Measurements from ENCODE around the gene KIF2C. TPM values are rescaled to one million over a fixed set of nuclear protein-coding genes. Genes with fewer than 3 reads are reported as not detected.

Gene KIF2C
- total RNA-seq, 2 donors from 2014 or later: 42.0 to 72.7 TPM

GRCh38 chr1:44806025-44806703, 66.5 kb downstream of the KIF2C start:
- no peaks in the 10 kb centered on the region for H3K9me3 ChIP-seq (ENCODE audit: control insufficient read depth, low read length)
- H3K4me3 ChIP-seq (ENCODE audit: low read length): no peak overlapping the region
- peak overlapping the region; percentile 87 for H3K27ac ChIP-seq (ENCODE audit: low read depth, low read length)
- Mint-ChIP-seq H3K36me3 (ENCODE audit: low read depth) (peaks cover 9% of the 10 kb centered on the region), H3K27ac (peak overlapping the region; percentile 99), H3K4me3 (no peak overlapping the region), H3K27me3 (ENCODE audit: insufficient read depth) (no peaks in the 10 kb centered on the region), H3K4me1 (peaks cover 37% of the 10 kb centered on the region), H3K9me3 (no peaks in the 10 kb centered on the region)
- no peaks in the 10 kb centered on the region for H3K27me3 ChIP-seq (ENCODE audit: control insufficient read depth, insufficient read depth, low read length, poor library complexity, severe bottlenecking)
- 95 to 96% methylated on average over 50 to 70 of the region's 70 CpGs for WGBS, 2 experiments (ENCODE audit: insufficient coverage in 1 of 2, insufficient read length in 1 of 2)
- no peak for DNase-seq
- peaks cover 36% of the 10 kb centered on the region for H3K4me1 ChIP-seq (ENCODE audit: control insufficient read depth, insufficient read depth, low read length)
- TF ChIP-seq CTCF (conservative IDR thresholded peaks at IDR 0.05): peak; percentile 4
- H3K36me3 ChIP-seq (ENCODE audit: control insufficient read depth, insufficient read depth, low read length): peaks cover 27% of the 10 kb centered on the region
- no peak overlapping the region for H3K9ac ChIP-seq (ENCODE audit: extremely low read depth, low read length, poor library complexity, severe bottlenecking)

- Histone ChIP-seq H3K9ac (ENCODE audit: extremely low read depth, low read length, poor library complexity, severe bottlenecking) (peak within 1 kb of the TSS; percentile 59), H3K27me3 (ENCODE audit: control insufficient read depth, insufficient read depth, low read length, poor library complexity, severe bottlenecking) (no peaks in the 10 kb centered on the region), H3K4me3 (ENCODE audit: low read length) (no peak within 1 kb of the TSS), H3K36me3 (ENCODE audit: control insufficient read depth, insufficient read depth, low read length) (peaks cover 27% of the 10 kb centered on the region), H3K9me3 (ENCODE audit: control insufficient read depth, low read length) (no peaks in the 10 kb centered on the region), H3K4me1 (ENCODE audit: control insufficient read depth, insufficient read depth, low read length) (peaks cover 36% of the 10 kb centered on the region), H3K27ac (ENCODE audit: low read depth, low read length) (peak within 1 kb of the TSS; percentile 87)
- Mint-ChIP-seq H3K4me1 (peaks cover 35% of the 10 kb centered on the region), H3K9me3 (no peaks in the 10 kb centered on the region), H3K27ac (peak within 1 kb of the TSS; percentile 99), H3K36me3 (ENCODE audit: low read depth) (peaks cover 9% of the 10 kb centered on the region), H3K27me3 (ENCODE audit: insufficient read depth) (no peaks in the 10 kb centered on the region), H3K4me3 (peak within 1 kb of the TSS; percentile 51)
- WGBS, 2 experiments (ENCODE audit: insufficient coverage in 1 of 2, insufficient read length in 1 of 2): 82 to 88% methylated on average over 7 of the region's 7 CpGs
- no peak for DNase-seq
- TF ChIP-seq CTCF (conservative IDR thresholded peaks at IDR 0.05): no peak
Observed at GRCh38 chr1:44806704-44807363, 67.2 kb downstream of the KIF2C start, which contains the start of gene DYNLT4. Gene DYNLT4, minus strand, starts transcription at chr1:44807351. Its CDS starts 683 bp downstream, at chr1:44806668.

GRCh38 chr1:44807364-44808062, 67.9 kb downstream of the KIF2C start:
- 38 to 58% methylated on average over 8 to 16 of the region's 16 CpGs for WGBS, 2 experiments (ENCODE audit: insufficient coverage in 1 of 2, insufficient read length in 1 of 2)
- Histone ChIP-seq H3K9ac (ENCODE audit: extremely low read depth, low read length, poor library complexity, severe bottlenecking) (peak overlapping the region; percentile 59), H3K9me3 (ENCODE audit: control insufficient read depth, low read length) (no peaks in the 10 kb centered on the region), H3K4me3 (ENCODE audit: low read length) (no peak overlapping the region), H3K27me3 (ENCODE audit: control insufficient read depth, insufficient read depth, low read length, poor library complexity, severe bottlenecking) (no peaks in the 10 kb centered on the region), H3K4me1 (ENCODE audit: control insufficient read depth, insufficient read depth, low read length) (peaks cover 35% of the 10 kb centered on the region), H3K36me3 (ENCODE audit: control insufficient read depth, insufficient read depth, low read length) (peaks cover 27% of the 10 kb centered on the region), H3K27ac (ENCODE audit: low read depth, low read length) (peak overlapping the region; percentile 87)
- Mint-ChIP-seq H3K9me3 (no peaks in the 10 kb centered on the region), H3K27me3 (ENCODE audit: insufficient read depth) (peaks cover 5% of the 10 kb centered on the region), H3K36me3 (ENCODE audit: low read depth) (peaks cover 9% of the 10 kb centered on the region), H3K27ac (peak overlapping the region; percentile 99), H3K4me1 (peaks cover 33% of the 10 kb centered on the region), H3K4me3 (peak overlapping the region; percentile 51)
- TF ChIP-seq CTCF (conservative IDR thresholded peaks at IDR 0.05): no peak
- DNase-seq: peak; percentile 98

Data from endodermal cell (in vitro differentiated cells).